ENCODE measurements around the gene TMEM185A.
"Not testable (repeated sequence)": the region's sequence is repeated elsewhere in the genome, so short reads cannot be mapped to it uniquely, and the experiment has no call there.

The TMEM185A gene

DNA sequence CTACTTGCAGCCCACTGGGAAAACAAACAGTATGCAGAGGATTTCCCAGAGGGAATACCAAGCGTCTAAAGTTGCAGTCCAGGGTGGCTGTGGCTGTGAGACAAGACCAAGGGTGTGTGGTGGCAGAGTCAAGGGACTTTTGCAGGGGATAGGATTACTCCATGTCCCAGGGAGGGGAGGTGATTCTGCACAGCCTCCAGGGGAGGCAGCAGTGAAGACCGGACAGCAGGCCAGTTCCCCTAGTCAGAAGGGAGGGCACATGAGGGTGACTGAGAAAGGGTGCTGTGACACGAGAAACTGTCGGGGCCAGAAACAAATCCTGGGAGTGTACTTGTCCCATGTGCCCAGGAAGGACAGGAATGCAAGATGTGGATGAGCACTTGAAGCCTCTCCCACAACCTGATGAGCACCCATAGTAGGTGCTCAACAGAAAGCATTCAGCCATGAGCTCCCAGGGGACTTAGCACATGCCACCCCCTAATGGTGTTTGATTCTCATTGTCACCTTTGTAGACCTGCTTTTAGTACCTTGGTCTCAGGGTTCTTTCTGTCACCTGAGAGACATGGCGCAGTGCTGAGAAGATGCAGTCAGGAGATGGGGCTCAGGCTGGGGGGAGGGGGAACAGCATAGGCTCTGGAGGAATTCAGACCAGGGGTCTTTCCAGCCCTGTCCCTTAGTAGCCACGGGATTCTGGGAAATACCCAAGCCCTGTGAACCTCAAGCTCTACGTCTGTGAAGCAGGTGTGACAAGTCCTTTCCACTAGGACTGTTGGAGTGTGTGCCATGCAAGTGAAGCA lies 63.8 kb downstream of the TMEM185A start:
- Histone ChIP-seq H3K9me3 (replicated peaks in 1 of 11) (0 out of 22 replicates have a peak, but pooled peaks cover 0 to 5% (median 0%) of the 10 kb centered on the region in 11 experiments), H3K4me1 (peaks cover 0 to 8% (median 0%) of the 10 kb centered on the region in 10 experiments; a peak in 1 of 20 replicates), H3K9ac (no peak overlapping the region), H4K20me1 (no peaks in the 10 kb centered on the region), H3K4me3 (no peak overlapping the region), H3K4me2 (no peak overlapping the region), H3K27ac (no peak overlapping the region), H3K27me3 (no peaks in the 10 kb centered on the region), H3K36me3 (no peaks in the 10 kb centered on the region)
- TF ChIP-seq Cebpa-rat (IDR thresholded peaks at IDR 0.05), result no peak

- peaks cover 0 to 8% (median 0%) of the 10 kb centered on the region in 10 experiments; a peak in 1 of 20 replicates for H3K4me1 ChIP-seq
- no peak for TF ChIP-seq Cebpa-rat (IDR thresholded peaks at IDR 0.05)
- no peaks in the 10 kb centered on the region for H3K27me3 ChIP-seq
- no peak overlapping the region for H3K4me3 ChIP-seq
- no peak overlapping the region for H3K9ac ChIP-seq
- no peaks in the 10 kb centered on the region for H3K36me3 ChIP-seq
- no peak overlapping the region for H3K4me2 ChIP-seq
- no peaks in the 10 kb centered on the region for H4K20me1 ChIP-seq
- no peak overlapping the region for H3K27ac ChIP-seq
- 0 out of 22 replicates have a peak, but pooled peaks cover 0 to 5% (median 0%) of the 10 kb centered on the region in 11 experiments for H3K9me3 ChIP-seq (replicated peaks in 1 of 11)
Observed at GRCh38 chrX:149563359-149563758, 68.2 kb downstream of the TMEM185A start.

DNA sequence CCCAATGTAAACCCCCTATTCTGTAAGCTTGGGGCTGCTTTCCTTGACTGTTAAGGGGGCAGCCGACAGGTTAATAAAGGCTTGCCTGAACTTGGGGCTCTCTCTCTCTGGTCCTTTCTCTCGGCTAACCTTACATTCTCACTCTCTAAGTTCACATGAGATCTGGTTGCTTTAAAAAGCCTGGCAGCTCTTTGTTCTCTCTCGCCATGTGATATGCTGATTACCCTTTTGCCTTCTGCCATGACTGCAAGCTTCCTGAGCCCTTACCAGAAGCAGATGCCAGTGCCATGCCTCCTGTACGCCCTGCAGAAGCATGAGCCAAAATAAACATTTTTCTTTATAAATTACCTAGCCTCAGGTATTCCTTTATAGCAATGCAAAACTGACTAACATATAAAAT lies 76.3 kb downstream of the TMEM185A start:
- H3K27me3 ChIP-seq; H3K9ac ChIP-seq; H4K20me1 ChIP-seq; H3K27ac ChIP-seq; H3K4me3 ChIP-seq; H3K4me1 ChIP-seq; H3K4me2 ChIP-seq; H3K9me3 ChIP-seq (replicated peaks in 1 of 11); H3K36me3 ChIP-seq: not testable (repeated sequence)

DNA sequence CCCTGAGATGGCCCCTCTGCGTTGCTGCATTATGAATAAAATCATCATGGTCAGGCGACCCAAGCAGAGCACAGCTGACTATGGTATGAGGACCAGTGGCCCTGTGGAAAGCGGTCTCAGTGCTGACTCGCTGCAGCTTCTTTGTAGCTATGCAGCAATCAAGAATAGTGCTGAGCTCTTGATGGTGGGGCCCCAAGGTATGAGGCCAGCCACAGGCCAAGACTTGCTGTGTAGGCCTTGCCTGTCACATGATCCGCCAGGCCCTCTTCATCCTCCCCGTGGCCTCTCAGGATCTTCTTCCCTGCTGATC lies 79.7 kb downstream of the TMEM185A start:
- not testable (repeated sequence) for H3K9me3 ChIP-seq (replicated peaks in 1 of 11); H3K9ac ChIP-seq; H3K4me1 ChIP-seq; H4K20me1 ChIP-seq; H3K36me3 ChIP-seq; H3K4me3 ChIP-seq; H3K27me3 ChIP-seq; H3K27ac ChIP-seq; H3K4me2 ChIP-seq

- H3K4me2 ChIP-seq; H3K4me1 ChIP-seq; H3K4me3 ChIP-seq; H3K9me3 ChIP-seq (replicated peaks in 1 of 11); H3K9ac ChIP-seq; H3K36me3 ChIP-seq; H3K27me3 ChIP-seq; H4K20me1 ChIP-seq; H3K27ac ChIP-seq: not testable (repeated sequence)
Observed at GRCh38 chrX:149551245-149551938, 80.2 kb downstream of the TMEM185A start.

DNA sequence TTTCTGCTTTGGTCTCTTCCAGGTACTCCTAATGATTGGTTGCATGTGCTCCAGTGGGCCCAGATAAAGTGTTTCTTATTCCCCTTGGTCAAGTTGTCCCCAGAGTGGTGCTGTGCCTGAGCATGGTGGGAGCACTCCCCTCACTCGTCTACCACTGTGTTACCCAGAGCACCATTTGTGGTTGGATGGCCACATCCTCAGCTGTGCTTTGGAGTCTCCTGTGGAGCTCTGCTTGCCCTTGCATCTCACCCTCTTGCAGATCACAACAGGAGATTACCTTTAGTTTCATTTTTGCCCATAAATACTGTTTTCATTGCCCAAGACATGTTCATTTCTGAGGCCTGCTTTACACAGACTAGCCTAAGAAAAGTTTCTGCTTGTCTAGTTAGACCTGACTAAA lies 81.1 kb downstream of the TMEM185A start:
- H3K27ac ChIP-seq; H3K9me3 ChIP-seq (replicated peaks in 1 of 11); H3K4me1 ChIP-seq; H3K9ac ChIP-seq; H3K36me3 ChIP-seq; H3K27me3 ChIP-seq; H3K4me3 ChIP-seq; H3K4me2 ChIP-seq; H4K20me1 ChIP-seq: not testable (repeated sequence)

- H3K27ac ChIP-seq; H4K20me1 ChIP-seq; H3K36me3 ChIP-seq; H3K4me3 ChIP-seq; H3K4me1 ChIP-seq; H3K9ac ChIP-seq; H3K27me3 ChIP-seq; H3K9me3 ChIP-seq (replicated peaks in 1 of 11); H3K4me2 ChIP-seq: not testable (repeated sequence)
Observed at GRCh38 chrX:149549701-149550100, 81.9 kb downstream of the TMEM185A start, which contains the start of gene HSFX3. Gene HSFX3 (minus strand): TSS chrX:149549924. CDS start chrX:149549852, 72 bp downstream.

DNA sequence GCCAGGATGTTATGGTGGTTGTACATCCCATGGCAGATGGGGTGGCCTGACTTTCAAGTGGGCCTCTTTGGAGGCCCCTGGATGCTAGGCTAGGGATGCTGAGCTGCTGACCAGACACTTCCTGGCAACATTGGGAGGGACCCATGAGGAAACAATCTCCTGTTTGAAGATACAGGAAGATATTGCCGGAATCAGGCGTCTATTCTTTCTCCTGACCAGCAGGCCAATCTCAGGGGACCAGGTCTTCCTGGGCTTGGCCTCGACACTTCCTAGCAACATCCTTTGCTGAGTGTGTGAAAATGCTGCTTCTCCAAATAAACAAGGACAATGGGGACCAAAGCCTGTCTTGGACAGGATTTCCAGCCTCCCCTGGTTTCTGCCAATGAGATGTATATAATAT lies 83.8 kb downstream of the TMEM185A start:
- not testable (repeated sequence) for H3K27ac ChIP-seq; H3K9me3 ChIP-seq (replicated peaks in 1 of 11); H4K20me1 ChIP-seq; H3K9ac ChIP-seq; H3K4me1 ChIP-seq; H3K36me3 ChIP-seq; H3K27me3 ChIP-seq; H3K4me2 ChIP-seq; H3K4me3 ChIP-seq

DNA sequence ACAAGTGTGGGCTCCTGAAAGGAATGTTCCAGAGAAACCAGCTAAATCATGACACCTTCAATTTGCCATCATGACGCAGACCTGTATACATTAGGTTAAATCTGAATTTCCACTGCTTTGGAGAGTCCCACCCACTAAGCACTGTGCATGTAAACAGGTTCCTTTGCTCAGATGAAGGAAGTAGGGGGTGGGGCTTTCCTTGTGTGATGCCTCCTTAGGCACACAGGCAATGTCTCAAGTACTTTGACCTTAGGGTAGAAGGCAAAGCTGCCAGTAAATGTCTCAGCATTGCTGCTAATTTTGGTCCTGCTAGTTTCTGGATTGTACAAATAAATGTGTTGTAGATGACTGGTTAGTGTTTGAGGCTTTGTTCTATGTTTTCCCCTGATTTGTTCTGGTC lies 84.6 kb downstream of the TMEM185A start:
- H3K27ac ChIP-seq; H3K4me3 ChIP-seq; H3K4me1 ChIP-seq; H3K36me3 ChIP-seq; H4K20me1 ChIP-seq; H3K9ac ChIP-seq; H3K9me3 ChIP-seq (replicated peaks in 1 of 11); H3K27me3 ChIP-seq; H3K4me2 ChIP-seq: not testable (repeated sequence)

Measured in BLaER1 treated with 17β-estradiol and CSF1 and Interleukin-3, amounts not matched to agents 10 nM and 100 nM (cell line).